K562 (cell line): Measurements from ENCODE around the gene SLC25A51. TPM values are rescaled to one million over a fixed set of nuclear protein-coding genes. Genes with fewer than 3 reads are reported as not detected.

Experiments used
- ARID1B ChIP-seq: fragments of 450-650 bp; IDR thresholded peaks from 2 replicates; pipeline ENCODE4 v1.6.1; 2016; ENCODE audit warnings: antibody characterized with exemption, mild to moderate bottlenecking, inconsistent platforms
- CBFA2T3 ChIP-seq: fragments of 450-650 bp; IDR thresholded peaks from 2 replicates; pipeline ENCODE4 v1.6.1; 2017
- ELF4 ChIP-seq: fragments of 450-650 bp; formaldehyde crosslinking; IDR thresholded peaks from 2 replicates; pipeline ENCODE4 v1.4.0; 2022; ENCODE audit warnings: missing genetic modification characterization
- EP300 ChIP-seq: IDR thresholded peaks from 2 replicates; pipeline ENCODE4 v1.6.1; 2012; ENCODE audit warnings: low read length, improper control_type of control experiment
- HMG20B ChIP-seq: fragments of 250-450 bp; sonication (Bioruptor Pico); IDR thresholded peaks from 2 replicates; pipeline ENCODE4 v1.5.0; 2021; ENCODE audit warnings: mild to moderate bottlenecking
- HMGXB4 ChIP-seq: sonication (generic); formaldehyde crosslinking; IDR thresholded peaks from 2 replicates; pipeline ENCODE4 v1.8.1; 2023; ENCODE audit warnings: mild to moderate bottlenecking, missing genetic modification reagents
- NR4A1 ChIP-seq, 2 experiments: fragments of 250-450 bp in 1 of 2; fragments of 450-650 bp in 1 of 2; sonication (Bioruptor Pico) in 1 of 2; IDR thresholded peaks; 2 replicates each; pipeline versions ENCODE4 v1.4.0 to v1.6.1; 2016 to 2020; ENCODE audit warnings: mild to moderate bottlenecking in 2 of 2, missing compliant biosample characterization in 1 of 2, missing genetic modification characterization in 1 of 2, moderate library complexity in 1 of 2
- PPARD ChIP-seq: fragments of 250-450 bp; sonication (Bioruptor Pico); IDR thresholded peaks from 2 replicates; pipeline ENCODE4 v1.8.0; 2022; ENCODE audit warnings: inconsistent platforms, mild to moderate bottlenecking, moderate library complexity
- SIRT6 ChIP-seq: IDR thresholded peaks from one replicate; pipeline ENCODE4 v1.6.1; 2012; ENCODE audit warnings: low read depth, mild to moderate bottlenecking, control low read depth, inconsistent platforms, low read length, moderate library complexity
- TCF3 ChIP-seq: sonication (generic); formaldehyde crosslinking; IDR thresholded peaks from 2 replicates; pipeline ENCODE4 v1.4.0; 2020; ENCODE audit warnings: mild to moderate bottlenecking, missing genetic modification reagents
- THRA ChIP-seq: fragments of 450-650 bp; IDR thresholded peaks from 2 replicates; pipeline ENCODE4 v1.6.1; 2017; ENCODE audit warnings: mild to moderate bottlenecking, moderate library complexity
- ZBTB5 ChIP-seq: fragments of 450-650 bp; IDR thresholded peaks from 2 replicates; pipeline ENCODE4 v1.6.1; 2017; ENCODE audit warnings: antibody characterized with exemption
- ZMIZ1 ChIP-seq, 2 experiments: fragments of 150-350 bp in 1 of 2; IDR thresholded peaks; 2 replicates each; pipeline ENCODE4 v1.6.1; 2012 to 2016; ENCODE audit warnings: low read depth in 2 of 2, low read length in 2 of 2, mild to moderate bottlenecking in 1 of 2, moderate library complexity in 1 of 2
- ZNF354B ChIP-seq: fragments of 250-450 bp; sonication (Bioruptor Pico); IDR thresholded peaks from 2 replicates; pipeline ENCODE4 v1.4.0; 2020
- ZNF785 ChIP-seq: fragments of 250-450 bp; sonication (Bioruptor Pico); IDR thresholded peaks from 2 replicates; pipeline ENCODE4 v1.4.0; 2020; ENCODE audit warnings: mild to moderate bottlenecking
- ZNF79 ChIP-seq: fragments of 250-450 bp; sonication (Bioruptor Pico); IDR thresholded peaks from 2 replicates; pipeline ENCODE4 v1.4.0; 2020; ENCODE audit warnings: low read depth, mild to moderate bottlenecking, moderate library complexity
- polyA plus RNA-seq, 8 experiments: library from polyadenylated mRNA; depleted of rRNA in 4 of 8; stranded (reverse) in 5 of 8; unstranded in 3 of 8; fragments of >200 nt; fragmentation: Nextera tagmentation in 2 of 8; fragmentation: Illumina TruSeq in 1 of 8; extraction: Ambion mirVana in 2 of 8; extraction: Trizol in 1 of 8; gene quantifications; 2 replicates each; pipeline versions ENCODE4 v1.2.1 to v1.2.3, GENCODE V29; 2011 to 2014; ENCODE audit warnings: inconsistent platforms in 1 of 8, missing spikeins in 1 of 8
- total RNA-seq, 7 experiments: library from RNA; depleted of rRNA in 6 of 7; stranded (reverse); fragments of >200 nt in 6 of 7; fragmentation: Illumina TruSeq in 2 of 7; extraction: Trizol in 2 of 7; gene quantifications; 2 replicates each; pipeline versions ENCODE4 v1.2.1 to v1.2.3, GENCODE V29; 2011 to 2021; ENCODE audit warnings: low replicate concordance in 1 of 7
- TF ChIP-seq, protein P1 (sequence below), 2 experiments: fragments of 450-650 bp; conservative IDR thresholded peaks; 2 replicates each; pipeline ENCODE4 v1.6.1; 2017; ENCODE audit warnings: mild to moderate bottlenecking in 2 of 2, moderate library complexity in 2 of 2

Gene SLC25A51
- total and polyA plus RNA-seq, 9 of the 15 experiments (the other 6 are each of a cell fraction or from before 2014, with no cell fraction given) = 9.1 to 40.7 (median 24.5) TPM

DNA sequence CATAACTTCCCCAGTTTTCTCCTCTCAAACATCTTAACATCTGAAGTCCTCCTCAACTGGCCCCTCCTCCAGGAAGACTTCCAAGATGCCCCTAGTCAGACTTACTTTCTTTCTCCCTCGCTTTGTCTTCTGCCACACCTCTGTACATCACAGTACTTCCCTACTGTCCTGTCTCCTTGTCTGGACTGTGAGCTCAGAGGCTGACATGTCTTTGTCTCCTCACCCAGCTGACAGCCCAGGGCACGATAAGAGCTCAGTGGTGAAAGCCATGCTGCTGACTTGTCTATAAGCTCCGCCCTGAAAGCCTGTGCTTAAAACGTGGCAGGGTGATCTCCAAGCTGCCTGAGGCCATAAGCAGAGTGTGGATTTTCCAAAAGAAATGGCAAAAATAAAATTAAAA is 33.0 kb upstream of the SLC25A51 start (continued):
- TF ChIP-seq, protein P1, sequence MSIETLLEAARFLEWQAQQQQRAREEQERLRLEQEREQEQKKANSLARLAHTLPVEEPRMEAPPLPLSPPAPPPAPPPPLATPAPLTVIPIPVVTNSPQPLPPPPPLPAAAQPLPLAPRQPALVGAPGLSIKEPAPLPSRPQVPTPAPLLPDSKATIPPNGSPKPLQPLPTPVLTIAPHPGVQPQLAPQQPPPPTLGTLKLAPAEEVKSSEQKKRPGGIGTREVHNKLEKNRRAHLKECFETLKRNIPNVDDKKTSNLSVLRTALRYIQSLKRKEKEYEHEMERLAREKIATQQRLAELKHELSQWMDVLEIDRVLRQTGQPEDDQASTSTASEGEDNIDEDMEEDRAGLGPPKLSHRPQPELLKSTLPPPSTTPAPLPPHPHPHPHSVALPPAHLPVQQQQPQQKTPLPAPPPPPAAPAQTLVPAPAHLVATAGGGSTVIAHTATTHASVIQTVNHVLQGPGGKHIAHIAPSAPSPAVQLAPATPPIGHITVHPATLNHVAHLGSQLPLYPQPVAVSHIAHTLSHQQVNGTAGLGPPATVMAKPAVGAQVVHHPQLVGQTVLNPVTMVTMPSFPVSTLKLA (conservative IDR thresholded peaks at IDR 0.05) = peak; percentile 88 to 96
- TF ChIP-seq NR4A1 (CRISPR knock-in tag; IDR thresholded peaks at IDR 0.05) (no peak), NR4A1 (tag; IDR thresholded peaks at IDR 0.05) (no peak), ARID1B (peak; percentile 73), HMG20B (CRISPR knock-in tag) (no peak), EP300 (peak; percentile 65), TCF3 (CRISPR knock-in tag) (peak; percentile 71), ZNF785 (CRISPR knock-in tag) (no peak), CBFA2T3 (peak; percentile 70), ZNF79 (CRISPR knock-in tag) (no peak), ELF4 (no peak), HMGXB4 (CRISPR knock-in tag) (no peak), ZBTB5 (no peak), SIRT6 (no peak), PPARD (CRISPR knock-in tag) (no peak), ZMIZ1 (IDR thresholded peaks at IDR 0.05; ENCODE audit: low read depth in 2 of 2, low read length in 2 of 2) (no peak), THRA (no peak), ZNF354B (CRISPR knock-in tag) (no peak)
